ENCODE measurements around the gene RHEBL1.

The RHEBL1 gene

DNA sequence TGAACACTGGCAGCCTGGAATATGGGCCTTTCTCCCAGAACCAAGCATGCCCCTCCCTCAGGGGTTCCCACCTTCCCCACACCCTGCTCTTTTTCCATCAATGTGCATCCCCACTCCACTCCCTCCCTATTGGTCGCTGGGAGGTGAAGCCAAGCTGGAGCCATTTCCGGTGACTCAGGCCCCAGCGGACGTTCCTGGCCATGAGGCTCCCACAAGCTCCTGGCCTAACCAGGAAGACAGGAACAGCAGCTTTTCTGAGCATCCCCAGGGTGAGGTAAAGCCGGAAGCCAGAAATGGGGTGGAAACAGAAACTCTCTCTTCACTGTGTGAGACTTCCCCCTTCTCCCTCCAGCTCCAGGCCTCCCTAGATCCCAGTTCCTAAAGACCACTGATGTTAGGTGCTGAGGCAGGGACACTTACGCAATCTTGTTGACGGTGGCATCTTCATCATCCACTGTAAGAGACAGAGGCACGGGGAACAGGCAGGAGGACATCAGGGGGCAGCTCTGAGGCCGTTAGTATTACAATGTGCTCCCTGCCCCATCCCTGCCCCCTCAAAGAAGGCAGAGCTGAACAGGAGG lies 35.8 kb upstream of the RHEBL1 start:
- Histone ChIP-seq H3K4ac (ENCODE audit: low read depth, low read length) (no peak overlapping the region), H3K27me3 (ENCODE audit: insufficient read depth, low read length, poor library complexity) (no peaks in the 10 kb centered on the region), H3K79me2 (ENCODE audit: control insufficient read depth, insufficient read depth, low read length) (peaks cover 6% of the 10 kb centered on the region), H3K9ac (ENCODE audit: low read length) (no peak overlapping the region), H4K8ac (ENCODE audit: low read depth, low read length) (no peak overlapping the region), H4K5ac (ENCODE audit: low read length) (no peak overlapping the region), H3K18ac (ENCODE audit: low read length) (no peak overlapping the region), H2AK5ac (ENCODE audit: low read length) (no peak overlapping the region), H2BK5ac (ENCODE audit: low read length) (no peak overlapping the region), H3K27ac (ENCODE audit: low read depth, low read length) (no peak overlapping the region), H3K36me3 (ENCODE audit: control insufficient read depth, insufficient read depth, low read length) (peaks cover 5% of the 10 kb centered on the region), H3K4me1 (ENCODE audit: control insufficient read depth, low read depth, low read length) (peaks cover 4% of the 10 kb centered on the region), H3K79me1 (ENCODE audit: low read length) (peaks cover 17% of the 10 kb centered on the region), H2BK120ac (ENCODE audit: low read depth, low read length) (no peak overlapping the region), H3K56ac (ENCODE audit: low read length) (no peak overlapping the region), H3K4me3 (ENCODE audit: low read length) (no peak overlapping the region), H2BK15ac (replicated peaks; ENCODE audit: low read depth) (no peak overlapping the region), H3K23ac (ENCODE audit: low read length) (no peak overlapping the region), H3K4me2 (ENCODE audit: low read length) (no peak overlapping the region)
- DNase-seq: no peak
- no CpG with 5 or more reads among the region's 9 CpGs for WGBS (ENCODE audit: extremely low coverage, insufficient coverage, low lambda C conversion rate)

DNA sequence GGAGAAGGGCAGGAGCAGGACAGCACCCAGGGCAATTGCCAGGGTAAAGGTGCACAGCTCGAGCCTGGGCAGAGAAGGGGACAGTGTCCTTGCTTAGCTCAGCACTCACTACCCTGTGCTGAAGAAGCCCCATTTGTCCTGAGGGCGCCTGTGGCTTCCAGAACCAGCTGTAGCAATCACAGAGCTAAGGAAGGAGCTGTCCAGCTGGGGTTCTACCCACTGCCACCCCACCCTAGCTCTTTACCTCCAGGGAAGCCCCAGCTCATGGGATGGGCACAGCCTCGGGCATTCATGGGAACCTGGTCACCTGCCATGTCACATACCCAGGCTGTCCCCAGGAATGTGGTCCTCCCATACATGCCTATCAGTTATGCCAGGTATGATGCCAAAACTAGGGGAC lies 35.0 kb upstream of the RHEBL1 start:
- H3K9ac ChIP-seq (ENCODE audit: low read length): no peak overlapping the region
- H3K23ac ChIP-seq (ENCODE audit: low read length): no peak overlapping the region
- H2BK120ac ChIP-seq (ENCODE audit: low read depth, low read length): no peak overlapping the region
- no peak overlapping the region for H3K56ac ChIP-seq (ENCODE audit: low read length)
- H4K5ac ChIP-seq (ENCODE audit: low read length): no peak overlapping the region
- no peak overlapping the region for H3K18ac ChIP-seq (ENCODE audit: low read length)
- H4K8ac ChIP-seq (ENCODE audit: low read depth, low read length): no peak overlapping the region
- H3K4me1 ChIP-seq (ENCODE audit: control insufficient read depth, low read depth, low read length): peaks cover 4% of the 10 kb centered on the region
- H3K4ac ChIP-seq (ENCODE audit: low read depth, low read length): no peak overlapping the region
- H3K36me3 ChIP-seq (ENCODE audit: control insufficient read depth, insufficient read depth, low read length): peaks cover 5% of the 10 kb centered on the region
- H2AK5ac ChIP-seq (ENCODE audit: low read length): no peak overlapping the region
- H3K4me3 ChIP-seq (ENCODE audit: low read length): no peak overlapping the region
- no peak overlapping the region for H3K27ac ChIP-seq (ENCODE audit: low read depth, low read length)
- H3K27me3 ChIP-seq (ENCODE audit: insufficient read depth, low read length, poor library complexity): no peaks in the 10 kb centered on the region
- no peak overlapping the region for H2BK15ac ChIP-seq (replicated peaks; ENCODE audit: low read depth)
- no peak overlapping the region for H3K4me2 ChIP-seq (ENCODE audit: low read length)
- no peak for DNase-seq
- peaks cover 5% of the 10 kb centered on the region for H3K79me2 ChIP-seq (ENCODE audit: control insufficient read depth, insufficient read depth, low read length)
- no CpG with 5 or more reads among the region's 3 CpGs for WGBS (ENCODE audit: extremely low coverage, insufficient coverage, low lambda C conversion rate)
- no peak overlapping the region for H2BK5ac ChIP-seq (ENCODE audit: low read length)
- peaks cover 14% of the 10 kb centered on the region for H3K79me1 ChIP-seq (ENCODE audit: low read length)

DNA sequence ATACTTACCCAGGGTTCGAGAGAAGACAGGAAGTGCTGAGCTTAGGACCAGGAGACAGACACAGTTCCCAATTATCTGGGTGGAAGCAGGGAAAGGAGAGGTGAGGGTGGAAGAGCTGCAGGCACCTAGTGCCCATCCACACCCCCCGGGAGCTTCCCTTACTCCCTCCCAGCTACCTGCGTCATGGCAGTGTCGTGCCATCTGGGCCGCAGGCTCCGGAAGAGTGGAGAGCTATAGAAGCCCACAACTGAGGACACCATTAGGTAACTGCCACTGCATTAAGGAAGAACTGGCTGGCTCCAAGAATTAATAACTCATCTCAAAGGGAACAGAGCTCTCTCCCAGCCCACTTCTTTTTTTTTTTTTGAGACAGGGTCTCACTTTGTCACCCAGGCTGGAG lies 30.6 kb upstream of the RHEBL1 start:
- Histone ChIP-seq H3K27me3 (ENCODE audit: insufficient read depth, low read length, poor library complexity) (peaks cover 1% of the 10 kb centered on the region), H3K27ac (ENCODE audit: low read depth, low read length) (no peak overlapping the region), H2BK5ac (ENCODE audit: low read length) (no peak overlapping the region), H3K4me1 (ENCODE audit: control insufficient read depth, low read depth, low read length) (no peaks in the 10 kb centered on the region), H3K79me1 (ENCODE audit: low read length) (peaks cover 1% of the 10 kb centered on the region), H3K4ac (ENCODE audit: low read depth, low read length) (no peak overlapping the region), H4K5ac (ENCODE audit: low read length) (no peak overlapping the region), H3K79me2 (ENCODE audit: control insufficient read depth, insufficient read depth, low read length) (no peaks in the 10 kb centered on the region), H4K8ac (ENCODE audit: low read depth, low read length) (no peak overlapping the region), H3K4me2 (ENCODE audit: low read length) (no peak overlapping the region), H3K23ac (ENCODE audit: low read length) (no peak overlapping the region), H2BK15ac (replicated peaks; ENCODE audit: low read depth) (no peak overlapping the region), H3K18ac (ENCODE audit: low read length) (no peak overlapping the region), H2AK5ac (ENCODE audit: low read length) (no peak overlapping the region), H3K9ac (ENCODE audit: low read length) (no peak overlapping the region), H3K4me3 (ENCODE audit: low read length) (no peak overlapping the region), H3K36me3 (ENCODE audit: control insufficient read depth, insufficient read depth, low read length) (peaks cover 11% of the 10 kb centered on the region), H2BK120ac (ENCODE audit: low read depth, low read length) (no peak overlapping the region), H3K56ac (ENCODE audit: low read length) (no peak overlapping the region)
- WGBS (ENCODE audit: extremely low coverage, insufficient coverage, low lambda C conversion rate): no CpG with 5 or more reads among the region's 6 CpGs
- DNase-seq: no peak

DNA sequence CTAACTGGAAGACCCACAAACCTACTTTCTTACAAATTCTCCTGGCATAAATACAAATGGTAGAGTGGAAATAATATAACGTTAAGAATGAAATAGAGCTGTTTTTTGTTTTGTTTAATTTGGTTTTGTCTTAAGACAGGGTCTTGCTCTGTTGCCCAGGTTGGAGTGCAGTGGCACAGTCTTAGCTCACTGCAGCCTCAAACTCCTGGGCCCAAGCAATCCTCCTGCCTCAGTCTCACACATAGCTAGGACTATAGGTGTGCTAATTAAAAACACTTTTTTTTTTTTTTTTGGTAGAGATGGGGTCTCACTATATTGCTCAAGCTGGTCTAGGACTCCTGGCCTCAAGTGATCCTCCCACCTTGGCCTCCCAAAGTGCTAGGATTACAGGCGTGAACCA lies 28.9 kb upstream of the RHEBL1 start:
- H3K18ac ChIP-seq (ENCODE audit: low read length): no peak overlapping the region
- H2BK120ac ChIP-seq (ENCODE audit: low read depth, low read length): no peak overlapping the region
- no peak overlapping the region for H2BK15ac ChIP-seq (replicated peaks; ENCODE audit: low read depth)
- H3K4ac ChIP-seq (ENCODE audit: low read depth, low read length): no peak overlapping the region
- no peaks in the 10 kb centered on the region for H3K79me1 ChIP-seq (ENCODE audit: low read length)
- no peak overlapping the region for H3K9ac ChIP-seq (ENCODE audit: low read length)
- H3K27me3 ChIP-seq (ENCODE audit: insufficient read depth, low read length, poor library complexity): peaks cover 14% of the 10 kb centered on the region
- H3K4me2 ChIP-seq (ENCODE audit: low read length): no peak overlapping the region
- no peak overlapping the region for H3K4me3 ChIP-seq (ENCODE audit: low read length)
- no peak overlapping the region for H3K56ac ChIP-seq (ENCODE audit: low read length)
- no peak overlapping the region for H4K8ac ChIP-seq (ENCODE audit: low read depth, low read length)
- no peak overlapping the region for H4K5ac ChIP-seq (ENCODE audit: low read length)
- no peak overlapping the region for H3K27ac ChIP-seq (ENCODE audit: low read depth, low read length)
- H3K79me2 ChIP-seq (ENCODE audit: control insufficient read depth, insufficient read depth, low read length): no peaks in the 10 kb centered on the region
- H3K4me1 ChIP-seq (ENCODE audit: control insufficient read depth, low read depth, low read length): no peaks in the 10 kb centered on the region
- WGBS (ENCODE audit: extremely low coverage, insufficient coverage, low lambda C conversion rate): no CpG with 5 or more reads among the region's 2 CpGs
- peaks cover 11% of the 10 kb centered on the region for H3K36me3 ChIP-seq (ENCODE audit: control insufficient read depth, insufficient read depth, low read length)
- no peak for DNase-seq
- no peak overlapping the region for H2BK5ac ChIP-seq (ENCODE audit: low read length)
- no peak overlapping the region for H2AK5ac ChIP-seq (ENCODE audit: low read length)
- H3K23ac ChIP-seq (ENCODE audit: low read length): no peak overlapping the region

DNA sequence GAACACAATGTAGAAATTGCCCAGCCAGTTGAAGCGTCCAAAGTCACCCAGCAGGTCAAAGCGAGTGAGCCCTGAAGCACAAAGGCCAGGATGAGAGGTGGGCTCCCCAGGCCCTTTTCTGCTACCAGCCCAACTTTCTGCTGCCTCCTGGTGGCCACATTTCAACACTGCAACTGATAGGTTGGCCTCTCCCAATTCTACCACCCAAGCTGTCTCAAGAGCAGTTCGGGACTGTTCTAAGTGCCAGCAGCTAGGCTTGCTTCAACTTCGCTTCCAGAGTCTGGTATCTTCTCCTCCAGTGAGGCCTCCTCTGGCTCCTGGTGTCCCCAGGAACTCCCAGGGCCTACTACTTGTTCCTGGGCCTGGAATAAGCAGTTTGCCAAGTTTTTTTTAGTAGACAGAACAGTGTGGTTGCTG lies 28.3 kb upstream of the RHEBL1 start:
- Histone ChIP-seq H3K79me2 (ENCODE audit: control insufficient read depth, insufficient read depth, low read length) (no peaks in the 10 kb centered on the region), H3K27me3 (ENCODE audit: insufficient read depth, low read length, poor library complexity) (peaks cover 20% of the 10 kb centered on the region), H2BK120ac (ENCODE audit: low read depth, low read length) (no peak overlapping the region), H3K4me2 (ENCODE audit: low read length) (no peak overlapping the region), H3K18ac (ENCODE audit: low read length) (no peak overlapping the region), H3K4me1 (ENCODE audit: control insufficient read depth, low read depth, low read length) (no peaks in the 10 kb centered on the region), H2AK5ac (ENCODE audit: low read length) (no peak overlapping the region), H3K56ac (ENCODE audit: low read length) (no peak overlapping the region), H3K4me3 (ENCODE audit: low read length) (no peak overlapping the region), H3K23ac (ENCODE audit: low read length) (no peak overlapping the region), H3K27ac (ENCODE audit: low read depth, low read length) (no peak overlapping the region), H4K5ac (ENCODE audit: low read length) (no peak overlapping the region), H3K36me3 (ENCODE audit: control insufficient read depth, insufficient read depth, low read length) (peaks cover 11% of the 10 kb centered on the region), H2BK5ac (ENCODE audit: low read length) (no peak overlapping the region), H3K9ac (ENCODE audit: low read length) (no peak overlapping the region), H2BK15ac (replicated peaks; ENCODE audit: low read depth) (no peak overlapping the region), H3K79me1 (ENCODE audit: low read length) (no peaks in the 10 kb centered on the region), H4K8ac (ENCODE audit: low read depth, low read length) (no peak overlapping the region), H3K4ac (ENCODE audit: low read depth, low read length) (no peak overlapping the region)
- DNase-seq: peak; percentile 83
- no CpG with 5 or more reads among the region's 4 CpGs for WGBS (ENCODE audit: extremely low coverage, insufficient coverage, low lambda C conversion rate)

DNA sequence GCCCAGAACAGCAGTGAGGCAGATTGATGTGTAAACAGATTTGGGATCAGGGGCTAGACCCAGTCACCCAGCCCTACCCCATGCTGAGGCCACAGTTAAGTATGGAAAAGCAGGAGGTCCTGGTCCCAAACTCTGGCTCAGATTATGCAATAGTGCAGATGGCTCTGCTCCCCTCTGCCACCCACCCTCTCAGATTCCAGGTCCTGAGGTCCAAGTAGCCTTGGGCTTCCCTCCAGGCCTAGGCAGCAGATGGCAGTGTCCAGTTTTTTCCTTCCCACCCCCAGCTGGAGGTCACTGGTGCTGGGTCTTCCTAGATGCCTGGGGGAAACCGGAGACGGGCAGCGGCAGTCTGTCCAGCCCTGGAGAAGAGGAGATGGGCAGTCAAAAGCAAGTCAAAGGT lies 27.6 kb upstream of the RHEBL1 start:
- Histone ChIP-seq H3K4me1 (ENCODE audit: control insufficient read depth, low read depth, low read length) (no peaks in the 10 kb centered on the region), H3K23ac (ENCODE audit: low read length) (no peak overlapping the region), H4K5ac (ENCODE audit: low read length) (no peak overlapping the region), H3K79me2 (ENCODE audit: control insufficient read depth, insufficient read depth, low read length) (no peaks in the 10 kb centered on the region), H3K27ac (ENCODE audit: low read depth, low read length) (no peak overlapping the region), H3K27me3 (ENCODE audit: insufficient read depth, low read length, poor library complexity) (peaks cover 27% of the 10 kb centered on the region), H3K4ac (ENCODE audit: low read depth, low read length) (no peak overlapping the region), H3K4me3 (ENCODE audit: low read length) (no peak overlapping the region), H3K79me1 (ENCODE audit: low read length) (no peaks in the 10 kb centered on the region), H3K9ac (ENCODE audit: low read length) (no peak overlapping the region), H2BK120ac (ENCODE audit: low read depth, low read length) (no peak overlapping the region), H2AK5ac (ENCODE audit: low read length) (no peak overlapping the region), H4K8ac (ENCODE audit: low read depth, low read length) (no peak overlapping the region), H3K4me2 (ENCODE audit: low read length) (no peak overlapping the region), H2BK5ac (ENCODE audit: low read length) (no peak overlapping the region), H2BK15ac (replicated peaks; ENCODE audit: low read depth) (no peak overlapping the region), H3K36me3 (ENCODE audit: control insufficient read depth, insufficient read depth, low read length) (peaks cover 9% of the 10 kb centered on the region), H3K18ac (ENCODE audit: low read length) (no peak overlapping the region), H3K56ac (ENCODE audit: low read length) (no peak overlapping the region)
- no CpG with 5 or more reads among the region's 3 CpGs for WGBS (ENCODE audit: extremely low coverage, insufficient coverage, low lambda C conversion rate)
- DNase-seq: no peak
